Measurements from ENCODE around the gene F11R.

- TF ChIP-seq CTCF (IDR thresholded peaks at IDR 0.05) (no peak), POLR2AphosphoS5 (IDR thresholded peaks at IDR 0.05; ENCODE audit: insufficient read depth in 1 of 2, low read depth in 1 of 2) (no peak), POLR2A (IDR thresholded peaks at IDR 0.05) (no peak)
These were observed 12.0 kb downstream of the F11R start for GRCh38 chr1:161008869-161009510.
